ENCODE results near the gene TOMM5.

Gene TOMM5

GRCh38 chr9:37554318-37554717 lies 38.1 kb downstream of the TOMM5 start:
- H3K9me3 ChIP-seq (ENCODE audit: control insufficient read depth, low read length), result no peaks in the 10 kb centered on the region
- H3K9ac ChIP-seq (ENCODE audit: low read length), result no peak overlapping the region
- H3K4me1 ChIP-seq (ENCODE audit: control insufficient read depth, insufficient read depth, low read length), result no peaks in the 10 kb centered on the region
- no peaks in the 10 kb centered on the region for H3K27me3 ChIP-seq (ENCODE audit: control insufficient read depth, insufficient read depth, low read length)
- H3K36me3 ChIP-seq (ENCODE audit: control insufficient read depth, insufficient read depth, low read length), result no peaks in the 10 kb centered on the region
- H3K4me3 ChIP-seq (ENCODE audit: low read length), result no peak overlapping the region

- Histone ChIP-seq H3K4me3 (ENCODE audit: low read length) (no peak overlapping the region), H3K4me1 (ENCODE audit: control insufficient read depth, insufficient read depth, low read length) (no peaks in the 10 kb centered on the region), H3K36me3 (ENCODE audit: control insufficient read depth, insufficient read depth, low read length) (no peaks in the 10 kb centered on the region), H3K9me3 (ENCODE audit: control insufficient read depth, low read length) (no peaks in the 10 kb centered on the region), H3K9ac (ENCODE audit: low read length) (no peak overlapping the region), H3K27me3 (ENCODE audit: control insufficient read depth, insufficient read depth, low read length) (no peaks in the 10 kb centered on the region)
Observed at GRCh38 chr9:37551888-37552287, 40.5 kb downstream of the TOMM5 start.

- no peak overlapping the region for H3K9ac ChIP-seq (ENCODE audit: low read length)
- no peaks in the 10 kb centered on the region for H3K27me3 ChIP-seq (ENCODE audit: control insufficient read depth, insufficient read depth, low read length)
- no peaks in the 10 kb centered on the region for H3K4me1 ChIP-seq (ENCODE audit: control insufficient read depth, insufficient read depth, low read length)
- no peaks in the 10 kb centered on the region for H3K36me3 ChIP-seq (ENCODE audit: control insufficient read depth, insufficient read depth, low read length)
- no peak overlapping the region for H3K4me3 ChIP-seq (ENCODE audit: low read length)
- H3K9me3 ChIP-seq (ENCODE audit: control insufficient read depth, low read length), result no peaks in the 10 kb centered on the region
Observed at GRCh38 chr9:37551468-37551867, 40.9 kb downstream of the TOMM5 start.

- no peaks in the 10 kb centered on the region for H3K9me3 ChIP-seq (ENCODE audit: control insufficient read depth, low read length)
- no peaks in the 10 kb centered on the region for H3K4me1 ChIP-seq (ENCODE audit: control insufficient read depth, insufficient read depth, low read length)
- no peaks in the 10 kb centered on the region for H3K27me3 ChIP-seq (ENCODE audit: control insufficient read depth, insufficient read depth, low read length)
- H3K36me3 ChIP-seq (ENCODE audit: control insufficient read depth, insufficient read depth, low read length), result no peaks in the 10 kb centered on the region
- H3K4me3 ChIP-seq (ENCODE audit: low read length), result no peak overlapping the region
- no peak overlapping the region for H3K9ac ChIP-seq (ENCODE audit: low read length)
Observed at GRCh38 chr9:37550781-37551180, 41.6 kb downstream of the TOMM5 start.

GRCh38 chr9:37549527-37549926 lies 42.9 kb downstream of the TOMM5 start:
- Histone ChIP-seq H3K36me3 (ENCODE audit: control insufficient read depth, insufficient read depth, low read length) (no peaks in the 10 kb centered on the region), H3K4me1 (ENCODE audit: control insufficient read depth, insufficient read depth, low read length) (no peaks in the 10 kb centered on the region), H3K9ac (ENCODE audit: low read length) (no peak overlapping the region), H3K4me3 (ENCODE audit: low read length) (no peak overlapping the region), H3K9me3 (ENCODE audit: control insufficient read depth, low read length) (no peaks in the 10 kb centered on the region), H3K27me3 (ENCODE audit: control insufficient read depth, insufficient read depth, low read length) (no peaks in the 10 kb centered on the region)

- Histone ChIP-seq H3K36me3 (ENCODE audit: control insufficient read depth, insufficient read depth, low read length) (no peaks in the 10 kb centered on the region), H3K9me3 (ENCODE audit: control insufficient read depth, low read length) (no peaks in the 10 kb centered on the region), H3K4me3 (ENCODE audit: low read length) (no peak overlapping the region), H3K9ac (ENCODE audit: low read length) (no peak overlapping the region), H3K27me3 (ENCODE audit: control insufficient read depth, insufficient read depth, low read length) (no peaks in the 10 kb centered on the region), H3K4me1 (ENCODE audit: control insufficient read depth, insufficient read depth, low read length) (no peaks in the 10 kb centered on the region)
Observed at GRCh38 chr9:37547328-37547878, 45.0 kb downstream of the TOMM5 start.

- H3K4me1 ChIP-seq (ENCODE audit: control insufficient read depth, insufficient read depth, low read length), result peaks cover 11% of the 10 kb centered on the region
- H3K36me3 ChIP-seq (ENCODE audit: control insufficient read depth, insufficient read depth, low read length), result no peaks in the 10 kb centered on the region
- no peaks in the 10 kb centered on the region for H3K27me3 ChIP-seq (ENCODE audit: control insufficient read depth, insufficient read depth, low read length)
- no peak overlapping the region for H3K4me3 ChIP-seq (ENCODE audit: low read length)
- no peak overlapping the region for H3K9ac ChIP-seq (ENCODE audit: low read length)
- H3K9me3 ChIP-seq (ENCODE audit: control insufficient read depth, low read length), result no peaks in the 10 kb centered on the region
Observed at GRCh38 chr9:37543468-37543867, 48.9 kb downstream of the TOMM5 start.

GRCh38 chr9:37542895-37543294 lies 49.5 kb downstream of the TOMM5 start:
- no peaks in the 10 kb centered on the region for H3K9me3 ChIP-seq (ENCODE audit: control insufficient read depth, low read length)
- H3K27me3 ChIP-seq (ENCODE audit: control insufficient read depth, insufficient read depth, low read length), result no peaks in the 10 kb centered on the region
- peaks cover 11% of the 10 kb centered on the region for H3K4me1 ChIP-seq (ENCODE audit: control insufficient read depth, insufficient read depth, low read length)
- no peaks in the 10 kb centered on the region for H3K36me3 ChIP-seq (ENCODE audit: control insufficient read depth, insufficient read depth, low read length)
- no peak overlapping the region for H3K4me3 ChIP-seq (ENCODE audit: low read length)
- no peak overlapping the region for H3K9ac ChIP-seq (ENCODE audit: low read length)

- Histone ChIP-seq H3K4me3 (ENCODE audit: low read length) (no peak overlapping the region), H3K4me1 (ENCODE audit: control insufficient read depth, insufficient read depth, low read length) (peaks cover 11% of the 10 kb centered on the region), H3K9me3 (ENCODE audit: control insufficient read depth, low read length) (no peaks in the 10 kb centered on the region), H3K27me3 (ENCODE audit: control insufficient read depth, insufficient read depth, low read length) (no peaks in the 10 kb centered on the region), H3K9ac (ENCODE audit: low read length) (no peak overlapping the region), H3K36me3 (ENCODE audit: control insufficient read depth, insufficient read depth, low read length) (no peaks in the 10 kb centered on the region)
Observed at GRCh38 chr9:37542488-37542887, 49.9 kb downstream of the TOMM5 start.

- Histone ChIP-seq H3K9ac (ENCODE audit: low read length) (no peak overlapping the region), H3K4me3 (ENCODE audit: low read length) (no peak overlapping the region), H3K4me1 (ENCODE audit: control insufficient read depth, insufficient read depth, low read length) (peaks cover 11% of the 10 kb centered on the region), H3K27me3 (ENCODE audit: control insufficient read depth, insufficient read depth, low read length) (no peaks in the 10 kb centered on the region), H3K9me3 (ENCODE audit: control insufficient read depth, low read length) (no peaks in the 10 kb centered on the region), H3K36me3 (ENCODE audit: control insufficient read depth, insufficient read depth, low read length) (no peaks in the 10 kb centered on the region)
Observed at GRCh38 chr9:37541465-37541864, 50.9 kb downstream of the TOMM5 start.

- H3K9ac ChIP-seq (ENCODE audit: low read length), result no peak overlapping the region
- H3K27me3 ChIP-seq (ENCODE audit: control insufficient read depth, insufficient read depth, low read length), result no peaks in the 10 kb centered on the region
- H3K36me3 ChIP-seq (ENCODE audit: control insufficient read depth, insufficient read depth, low read length), result no peaks in the 10 kb centered on the region
- H3K4me3 ChIP-seq (ENCODE audit: low read length), result no peak overlapping the region
- H3K4me1 ChIP-seq (ENCODE audit: control insufficient read depth, insufficient read depth, low read length), result peaks cover 11% of the 10 kb centered on the region
- H3K9me3 ChIP-seq (ENCODE audit: control insufficient read depth, low read length), result no peaks in the 10 kb centered on the region
Observed at GRCh38 chr9:37540634-37541033, 51.8 kb downstream of the TOMM5 start.

- no peaks in the 10 kb centered on the region for H3K9me3 ChIP-seq (ENCODE audit: control insufficient read depth, low read length)
- peaks cover 11% of the 10 kb centered on the region for H3K4me1 ChIP-seq (ENCODE audit: control insufficient read depth, insufficient read depth, low read length)
- no peak overlapping the region for H3K4me3 ChIP-seq (ENCODE audit: low read length)
- H3K9ac ChIP-seq (ENCODE audit: low read length), result no peak overlapping the region
- H3K27me3 ChIP-seq (ENCODE audit: control insufficient read depth, insufficient read depth, low read length), result no peaks in the 10 kb centered on the region
- no peaks in the 10 kb centered on the region for H3K36me3 ChIP-seq (ENCODE audit: control insufficient read depth, insufficient read depth, low read length)
Observed at GRCh38 chr9:37539634-37540033, 52.8 kb downstream of the TOMM5 start.
